ENCODE data around the gene LST1.

Gene LST1

DNA sequence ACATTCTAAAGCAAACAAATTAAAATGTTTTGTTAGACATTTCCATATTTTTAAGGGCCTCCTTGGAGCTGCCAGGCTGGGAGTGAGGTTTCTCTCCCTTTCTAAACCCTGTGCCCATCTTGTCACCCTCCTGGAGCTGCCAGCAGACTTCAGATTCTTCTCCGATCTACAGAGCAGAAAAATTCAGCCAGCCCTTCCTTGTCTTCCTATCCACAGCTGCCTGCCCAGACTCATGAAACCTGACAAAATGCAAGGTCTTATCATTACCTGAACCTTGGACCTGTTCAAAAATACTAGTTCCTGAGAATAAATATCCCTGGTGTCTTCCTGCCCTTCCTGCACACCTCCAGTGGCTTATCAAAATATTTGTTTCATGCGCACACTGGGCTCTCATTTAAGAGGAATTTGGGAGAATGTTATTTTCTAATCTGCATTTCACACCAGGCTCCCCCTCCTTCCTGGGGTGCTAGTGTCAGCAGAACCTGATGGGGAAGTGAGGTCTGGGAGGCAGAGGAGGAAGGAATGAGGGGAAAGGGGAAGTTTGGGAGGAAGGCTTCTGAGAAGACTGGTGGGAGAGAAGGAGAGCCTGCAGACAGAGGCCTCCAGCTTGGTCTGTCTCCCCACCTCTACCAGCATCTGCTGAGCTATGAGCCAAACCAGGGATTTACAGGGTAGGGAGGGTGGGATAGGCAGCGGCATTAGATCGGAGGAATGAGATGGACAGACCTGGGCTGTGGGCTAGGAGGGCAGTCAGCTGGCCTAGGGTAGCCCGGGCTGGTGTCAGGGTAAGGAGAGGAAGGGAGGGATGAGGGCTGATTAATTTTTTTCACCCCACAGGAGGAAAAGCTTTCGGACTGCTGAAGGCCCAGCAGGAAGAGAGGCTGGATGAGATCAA is 28.9 kb downstream of the LST1 start, which contains the start of gene AIF1:
AIF1 (plus strand) TSS at position 551 of the 895 bp plus-strand sequence; CDS start at position 647, 96 bp downstream.
- TF ChIP-seq, protein P1, sequence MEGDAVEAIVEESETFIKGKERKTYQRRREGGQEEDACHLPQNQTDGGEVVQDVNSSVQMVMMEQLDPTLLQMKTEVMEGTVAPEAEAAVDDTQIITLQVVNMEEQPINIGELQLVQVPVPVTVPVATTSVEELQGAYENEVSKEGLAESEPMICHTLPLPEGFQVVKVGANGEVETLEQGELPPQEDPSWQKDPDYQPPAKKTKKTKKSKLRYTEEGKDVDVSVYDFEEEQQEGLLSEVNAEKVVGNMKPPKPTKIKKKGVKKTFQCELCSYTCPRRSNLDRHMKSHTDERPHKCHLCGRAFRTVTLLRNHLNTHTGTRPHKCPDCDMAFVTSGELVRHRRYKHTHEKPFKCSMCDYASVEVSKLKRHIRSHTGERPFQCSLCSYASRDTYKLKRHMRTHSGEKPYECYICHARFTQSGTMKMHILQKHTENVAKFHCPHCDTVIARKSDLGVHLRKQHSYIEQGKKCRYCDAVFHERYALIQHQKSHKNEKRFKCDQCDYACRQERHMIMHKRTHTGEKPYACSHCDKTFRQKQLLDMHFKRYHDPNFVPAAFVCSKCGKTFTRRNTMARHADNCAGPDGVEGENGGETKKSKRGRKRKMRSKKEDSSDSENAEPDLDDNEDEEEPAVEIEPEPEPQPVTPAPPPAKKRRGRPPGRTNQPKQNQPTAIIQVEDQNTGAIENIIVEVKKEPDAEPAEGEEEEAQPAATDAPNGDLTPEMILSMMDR (IDR thresholded peaks at IDR 0.05; ENCODE audit: low read depth, low read length, missing control alignments): no peak
- no peak within 1 kb of the TSS for H3K4me3 ChIP-seq (ENCODE audit: low read depth, low read length)
- DNase-seq (ENCODE audit: low read depth): no peak

DNA sequence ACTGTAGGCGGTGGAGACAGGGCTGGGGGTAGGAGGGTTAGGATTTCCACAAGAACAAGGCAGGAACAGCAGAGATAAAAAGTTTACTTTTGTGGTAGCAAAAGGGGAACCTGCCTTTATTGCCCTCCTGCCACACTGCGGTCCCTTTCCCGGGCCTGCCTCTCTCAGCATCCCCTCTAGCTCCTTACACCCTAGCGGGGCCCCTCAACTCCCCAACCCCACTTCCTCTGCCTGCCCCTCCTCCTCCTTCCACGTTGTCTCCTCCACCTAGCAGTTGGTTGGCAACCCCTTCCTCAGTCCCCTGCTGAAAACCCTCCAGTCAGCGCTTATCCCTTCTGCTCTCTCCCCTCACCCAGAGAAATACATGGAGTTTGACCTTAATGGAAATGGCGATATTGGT is 29.7 kb downstream of the LST1 start:
- no peak overlapping the region for H3K4me3 ChIP-seq (ENCODE audit: low read depth, low read length)
- no peak for DNase-seq (ENCODE audit: low read depth)
- TF ChIP-seq, protein P1 (IDR thresholded peaks at IDR 0.05; ENCODE audit: low read depth, low read length, missing control alignments): no peak

DNA sequence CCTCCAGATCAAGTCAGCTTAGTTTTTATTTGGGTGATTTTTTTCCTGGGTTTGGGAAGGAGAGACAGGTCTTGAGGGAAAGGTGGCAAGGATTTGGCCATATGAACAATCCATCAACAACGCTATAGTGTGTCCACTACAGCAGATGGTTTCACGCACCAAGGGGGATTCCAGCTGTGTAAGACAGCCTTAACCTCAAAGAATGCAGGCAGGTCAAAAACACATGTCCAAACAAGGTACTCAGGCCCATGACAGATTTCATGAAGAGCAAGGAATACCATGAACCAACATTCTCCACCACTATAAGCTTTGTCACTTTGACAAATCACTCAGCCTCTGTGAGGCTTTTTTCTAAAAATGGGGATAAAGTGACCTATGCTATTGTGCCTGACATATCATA is 30.9 kb downstream of the LST1 start:
- no peak overlapping the region for H3K4me3 ChIP-seq (ENCODE audit: low read depth, low read length)
- TF ChIP-seq, protein P1 (IDR thresholded peaks at IDR 0.05; ENCODE audit: low read depth, low read length, missing control alignments): no peak
- DNase-seq (ENCODE audit: low read depth): no peak

DNA sequence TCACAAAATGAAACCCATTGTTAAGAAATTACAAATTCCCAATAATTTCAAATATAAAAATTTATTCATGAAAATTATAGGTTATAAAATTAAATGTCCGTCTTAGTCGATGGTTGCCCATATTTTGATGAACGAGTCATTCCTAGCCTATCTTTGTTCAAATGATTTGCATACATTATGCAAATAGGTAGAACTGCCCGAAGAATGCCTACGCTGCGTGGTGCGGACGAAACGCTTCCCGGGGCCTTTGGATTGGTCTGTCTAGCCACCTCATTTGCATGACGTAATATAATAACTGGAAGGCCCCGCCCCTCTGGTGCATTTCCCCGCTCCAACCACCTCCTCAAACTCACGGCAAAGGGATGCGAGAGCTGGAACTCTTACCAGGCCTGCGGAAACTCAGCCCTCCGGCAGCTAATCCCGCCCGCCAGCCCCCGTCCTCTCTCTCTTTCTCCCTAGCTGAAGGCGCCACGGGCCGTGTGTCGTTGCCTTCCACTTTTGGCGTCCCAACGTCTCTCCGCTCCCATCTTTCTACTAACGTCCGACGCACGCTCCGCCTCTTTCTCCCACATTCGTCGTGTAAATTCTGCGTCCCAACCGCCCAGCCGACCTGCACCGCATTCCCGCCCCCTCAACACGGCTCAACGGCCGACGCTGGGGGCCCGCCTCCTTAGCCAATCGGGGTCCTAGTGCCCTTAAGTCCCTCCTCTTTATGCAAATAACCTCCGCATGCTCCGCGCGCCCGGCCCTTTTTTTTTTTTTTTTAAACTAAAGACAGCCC is 33.9 kb downstream of the LST1 start:
- peak; percentile 97 for DNase-seq (ENCODE audit: low read depth)
- TF ChIP-seq, protein P1 (IDR thresholded peaks at IDR 0.05; ENCODE audit: low read depth, low read length, missing control alignments): no peak
- H3K4me3 ChIP-seq (ENCODE audit: low read depth, low read length): peak overlapping the region; percentile 85

GRCh38 chr6:31620586-31621319 is 34.7 kb downstream of the LST1 start, which contains the start of gene PRRC2A:
TSS of gene PRRC2A (plus strand) at chr6:31620715. CDS start at chr6:31622790, 2,075 bp downstream.
- TF ChIP-seq, protein P1 (IDR thresholded peaks at IDR 0.05; ENCODE audit: low read depth, low read length, missing control alignments): no peak
- peak within 1 kb of the TSS; percentile 91 for H3K4me3 ChIP-seq (ENCODE audit: low read depth, low read length)
- DNase-seq (ENCODE audit: low read depth): peak; percentile 21

DNA sequence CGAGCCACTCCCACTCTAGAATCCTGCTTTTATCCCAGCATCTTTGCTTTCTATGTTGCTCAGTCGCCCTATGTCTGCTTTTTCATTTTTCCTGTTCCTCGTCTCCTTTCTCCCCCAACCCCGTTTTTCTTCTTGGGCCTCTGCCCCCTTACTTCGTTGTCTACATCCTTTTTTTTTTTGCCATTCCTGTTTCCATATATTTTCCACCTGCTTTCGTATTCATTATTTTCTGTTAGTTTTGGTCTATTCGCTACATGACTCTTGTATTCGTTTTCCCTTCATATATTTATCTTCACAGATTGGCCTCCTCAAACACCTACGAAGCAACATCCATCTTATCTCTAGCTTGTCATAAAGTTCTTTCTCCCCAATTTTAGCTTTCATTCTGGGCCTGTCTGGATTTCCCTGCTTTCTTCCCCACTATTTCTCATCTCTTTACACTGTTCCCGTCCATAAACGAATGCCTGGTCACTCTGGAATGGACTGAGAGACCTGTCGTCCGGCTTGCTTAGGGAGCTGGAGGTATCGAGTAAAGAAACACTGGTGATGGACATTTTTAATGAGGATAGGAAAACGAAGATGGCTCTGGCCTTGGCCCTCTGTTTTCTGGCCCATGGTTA is 35.4 kb downstream of the LST1 start:
- H3K4me3 ChIP-seq (ENCODE audit: low read depth, low read length): peak overlapping the region; percentile 91
- no peak for DNase-seq (ENCODE audit: low read depth)
- TF ChIP-seq, protein P1 (IDR thresholded peaks at IDR 0.05; ENCODE audit: low read depth, low read length, missing control alignments): no peak

All from GM12864 (cell line).